Esophagus squamous epithelium (tissue), 4 donors: ENCODE results near the gene GNG14.
"Not testable (repeated sequence)": the region's sequence is repeated elsewhere in the genome, so short reads cannot be mapped to it uniquely, and the experiment has no call there.

Experiments used
- POLR2A ChIP-seq, 4 donors: fragments of 450-650 bp; IDR thresholded peaks; one replicate each; pipeline ENCODE4 v1.6.1; 2017; ENCODE audit warnings: antibody characterized with exemption in 4 of 4, mild to moderate bottlenecking in 4 of 4, moderate library complexity in 3 of 4
- TF ChIP-seq, protein P1 (sequence below), 6 experiments: fragments of 450-650 bp in 4 of 6; fragments of 200-600 bp in 2 of 6; sonication (generic) in 2 of 6; IDR thresholded peaks; one replicate each; pipeline ENCODE4 v1.5.1; 2016 to 2019; ENCODE audit warnings: antibody characterized with exemption in 6 of 6, mild to moderate bottlenecking in 4 of 6, moderate library complexity in 4 of 6

DNA sequence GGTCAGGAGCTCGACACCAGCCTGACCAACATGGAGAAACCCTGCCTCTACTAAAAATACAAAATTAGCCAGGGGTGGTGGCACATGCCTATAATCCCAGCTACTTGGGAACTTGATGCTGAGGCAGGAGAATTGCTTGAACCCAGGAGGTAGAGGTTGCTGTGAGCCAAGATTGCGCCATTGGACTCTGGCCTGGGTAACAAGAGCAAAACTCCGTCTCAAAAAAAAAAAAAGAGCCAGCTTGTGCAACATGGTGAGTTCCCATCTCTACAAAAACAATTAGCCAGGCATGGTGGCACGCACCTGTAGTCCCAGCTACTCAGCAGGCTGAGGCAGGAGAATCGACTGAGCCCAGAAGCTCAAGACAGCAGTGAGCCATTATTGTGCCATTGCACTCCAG is 9.8 kb upstream of the GNG14 start:
- TF ChIP-seq, protein P1, sequence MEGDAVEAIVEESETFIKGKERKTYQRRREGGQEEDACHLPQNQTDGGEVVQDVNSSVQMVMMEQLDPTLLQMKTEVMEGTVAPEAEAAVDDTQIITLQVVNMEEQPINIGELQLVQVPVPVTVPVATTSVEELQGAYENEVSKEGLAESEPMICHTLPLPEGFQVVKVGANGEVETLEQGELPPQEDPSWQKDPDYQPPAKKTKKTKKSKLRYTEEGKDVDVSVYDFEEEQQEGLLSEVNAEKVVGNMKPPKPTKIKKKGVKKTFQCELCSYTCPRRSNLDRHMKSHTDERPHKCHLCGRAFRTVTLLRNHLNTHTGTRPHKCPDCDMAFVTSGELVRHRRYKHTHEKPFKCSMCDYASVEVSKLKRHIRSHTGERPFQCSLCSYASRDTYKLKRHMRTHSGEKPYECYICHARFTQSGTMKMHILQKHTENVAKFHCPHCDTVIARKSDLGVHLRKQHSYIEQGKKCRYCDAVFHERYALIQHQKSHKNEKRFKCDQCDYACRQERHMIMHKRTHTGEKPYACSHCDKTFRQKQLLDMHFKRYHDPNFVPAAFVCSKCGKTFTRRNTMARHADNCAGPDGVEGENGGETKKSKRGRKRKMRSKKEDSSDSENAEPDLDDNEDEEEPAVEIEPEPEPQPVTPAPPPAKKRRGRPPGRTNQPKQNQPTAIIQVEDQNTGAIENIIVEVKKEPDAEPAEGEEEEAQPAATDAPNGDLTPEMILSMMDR (IDR thresholded peaks at IDR 0.05) = not testable (repeated sequence)
- not testable (repeated sequence) for TF ChIP-seq POLR2A (IDR thresholded peaks at IDR 0.05)
